B cell (primary cell): ENCODE data around the gene TP53TG5. TPM values are rescaled to one million over a fixed set of nuclear protein-coding genes. Genes with fewer than 3 reads are reported as not detected.

ENCODE experiments used
- ATAC-seq: fragments of 200-7000 bp; cut with Tn5 transposase; one replicate; pipeline ENCODE4 v1.10.0; 2021; ENCODE audit warnings: low read depth, mild to moderate bottlenecking, moderate number of reproducible peaks, moderate library complexity
- CTCF ChIA-PET: fragments of 350-600 bp; sonication (Branson Sonifier 250); formaldehyde crosslinking; loops from one replicate; lab custom pipeline; 2021; ENCODE audit warnings: antibody characterized with exemption, inconsistent platforms; lab: Charles Lee
- POLR2A ChIA-PET: fragments of 350-600 bp; sonication (Branson Sonifier 250); formaldehyde crosslinking; loops from one replicate; lab custom pipeline; 2021; ENCODE audit warnings: antibody characterized with exemption; lab: Charles Lee
- DNase-seq: peaks from one replicate; pipeline ENCODE4 v3.0.0; 2013
- H2AFZ ChIP-seq: 2 replicates; pipeline ENCODE4 v1.6.1; 2012; ENCODE audit warnings: mild to moderate bottlenecking, low read depth, low read length; ENCODE audit not compliant: insufficient read depth, poor library complexity, severe bottlenecking
- H3K27ac ChIP-seq, 2 donors: 1 replicate in 1 of 2; 2 replicates in 1 of 2; pipeline ENCODE4 v1.5.1; 2012 to 2013; ENCODE audit warnings: low read length in 2 of 2, mild to moderate bottlenecking in 2 of 2, moderate library complexity in 1 of 2
- H3K27me3 ChIP-seq, 4 experiments: fragments of 200-600 bp in 1 of 4; sonication (generic) in 1 of 4; replicated peaks in 1 of 4; 1 replicate in 2 of 4; 2 replicates in 2 of 4; pipeline versions ENCODE4 v1.6.1 to v1.7.0; 2013 to 2016; ENCODE audit warnings: low read length in 3 of 4, mild to moderate bottlenecking in 2 of 4, mixed read lengths in 1 of 4, moderate library complexity in 1 of 4; ENCODE audit not compliant: insufficient read depth in 4 of 4, control insufficient read depth in 3 of 4; ENCODE audit errors: control extremely low read depth in 1 of 4
- H3K36me3 ChIP-seq, 2 experiments: replicated peaks in 1 of 2; 1 replicate in 1 of 2; 2 replicates in 1 of 2; pipeline versions ENCODE4 v1.6.1 to v1.7.1; 2013; ENCODE audit warnings: low read length in 1 of 2; ENCODE audit not compliant: insufficient read depth in 2 of 2, control insufficient read depth in 1 of 2; ENCODE audit errors: control extremely low read depth in 1 of 2, extremely low read depth in 1 of 2
- H3K4me1 ChIP-seq, 2 donors: fragments of 200-600 bp in 1 of 2; sonication (generic) in 1 of 2; 1 replicate in 1 of 2; 2 replicates in 1 of 2; pipeline versions ENCODE4 v1.5.1 to v1.6.1; 2013 to 2017; ENCODE audit warnings: low read length in 2 of 2; ENCODE audit not compliant: control insufficient read depth in 2 of 2, insufficient read depth in 2 of 2
- H3K4me2 ChIP-seq: replicated peaks from 2 replicates; pipeline ENCODE3; 2012; ENCODE audit warnings: mild to moderate bottlenecking, low read depth, low read length; ENCODE audit not compliant: poor library complexity, severe bottlenecking
- H3K4me3 ChIP-seq, 5 experiments: fragments of 200-600 bp in 1 of 5; sonication (generic) in 1 of 5; 1 replicate in 3 of 5; 2 replicates in 2 of 5; pipeline versions ENCODE4 v1.5.1 to v1.7.0; 2011 to 2016; ENCODE audit warnings: low read length in 4 of 5, mild to moderate bottlenecking in 4 of 5, low read depth in 2 of 5, control low read depth in 1 of 5, moderate library complexity in 1 of 5; ENCODE audit not compliant: insufficient read depth in 1 of 5; ENCODE audit errors: control extremely low read depth in 1 of 5, extremely low read depth in 1 of 5
- H3K79me2 ChIP-seq: fragments of 200-600 bp; sonication (generic); one replicate; pipeline ENCODE4 v1.6.0; 2016; ENCODE audit warnings: low read length; ENCODE audit not compliant: control insufficient read depth, insufficient read depth
- H3K9ac ChIP-seq: fragments of 200-600 bp; sonication (generic); 2 replicates; pipeline ENCODE4 v1.6.1; 2017; ENCODE audit warnings: mild to moderate bottlenecking, low read length, moderate library complexity
- H3K9me3 ChIP-seq, 3 donors: one replicate each; pipeline versions ENCODE4 v1.6.1 to v1.7.1; 2013; ENCODE audit warnings: low read length in 2 of 3; ENCODE audit not compliant: control insufficient read depth in 2 of 3, insufficient read depth in 1 of 3; ENCODE audit errors: control extremely low read depth in 1 of 3
- H4K20me1 ChIP-seq: 2 replicates; pipeline ENCODE4 v1.6.0; 2012; ENCODE audit warnings: mild to moderate bottlenecking, low read length; ENCODE audit not compliant: insufficient read depth, control insufficient read depth, poor library complexity, severe bottlenecking
- H3K27ac Mint-ChIP-seq: one replicate; pipeline ENCODE4 v1.8.0; 2021; ENCODE audit warnings: mixed read lengths
- H3K27me3 Mint-ChIP-seq: one replicate; pipeline ENCODE4 v1.8.0; 2021; ENCODE audit warnings: mixed read lengths
- H3K4me1 Mint-ChIP-seq: one replicate; pipeline ENCODE4 v1.8.0; 2021; ENCODE audit warnings: mixed read lengths
- H3K4me3 Mint-ChIP-seq: one replicate; pipeline ENCODE4 v1.8.0; 2021; ENCODE audit warnings: mixed read lengths
- H3K9me3 Mint-ChIP-seq: one replicate; pipeline ENCODE4 v1.8.0; 2022; ENCODE audit warnings: mixed read lengths; ENCODE audit not compliant: insufficient read depth
- EZH2 ChIP-seq: IDR thresholded peaks from 2 replicates; pipeline ENCODE4 v1.6.1; 2012; ENCODE audit warnings: borderline replicate concordance, low read depth, mild to moderate bottlenecking, moderate library complexity, low read length; ENCODE audit not compliant: insufficient read depth, poor library complexity, severe bottlenecking
- WGBS: methylation state at CpG from one replicate; pipeline ENCODE4 v1.1.5; 2013; ENCODE audit warnings: missing lambda C conversion rate; ENCODE audit not compliant: insufficient coverage; 5-methylcytosine and 5-hydroxymethylcytosine counted together
- intact Hi-C: fragments of 100-400 bp; cut with micrococcal nuclease; formaldehyde crosslinking; loops from one replicate; pipeline ENCODE4 v1.10.0; 2022
- polyA plus RNA-seq: library from polyadenylated mRNA; depleted of rRNA; stranded (reverse); fragments of >200 nt; gene quantifications from 2 replicates; pipeline ENCODE4 v1.2.3, GENCODE V29; 2012
- total RNA-seq, 2 donors: library from RNA; stranded (reverse); fragments of 120-200 nt in 1 of 2; gene quantifications; 1 replicate in 1 of 2; 2 replicates in 1 of 2; pipeline versions ENCODE4 v1.2.3 to v1.2.4, GENCODE V29; 2013 to 2022
- TF ChIP-seq, protein P1 (sequence below): fragments of 200-600 bp; IDR thresholded peaks from one replicate; pipeline ENCODE4 v1.8.0; 2022; ENCODE audit warnings: antibody characterized with exemption, mild to moderate bottlenecking

The TP53TG5 gene
- total and polyA plus RNA-seq, 2 donors (not counting 1 experiment from before 2014, with no cell fraction given): not detected

DNA sequence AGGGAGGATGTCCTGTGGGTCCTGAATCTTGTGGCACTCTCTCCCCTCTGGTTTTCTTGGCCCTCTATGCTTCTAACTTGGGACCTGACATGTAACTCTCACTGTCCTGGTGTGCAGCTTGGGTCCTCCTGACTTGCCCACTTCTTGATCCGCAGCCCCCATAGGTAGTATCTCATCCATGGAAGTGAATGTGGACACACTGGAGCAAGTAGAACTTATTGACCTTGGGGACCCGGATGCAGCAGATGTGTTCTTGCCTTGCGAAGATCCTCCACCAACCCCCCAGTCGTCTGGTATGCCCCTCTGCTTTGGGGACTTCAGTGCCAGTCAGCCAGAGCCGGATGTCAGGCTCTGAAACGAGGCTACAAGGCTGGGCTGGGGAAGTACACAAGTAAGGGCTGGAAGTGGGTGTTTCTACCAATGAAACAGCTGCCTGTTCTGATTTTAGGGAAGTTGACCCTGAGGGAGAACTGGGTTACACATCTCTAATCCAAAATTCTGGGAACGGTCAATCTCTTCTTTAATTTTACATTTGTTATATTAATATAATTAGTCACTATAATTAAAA is 30.6 kb upstream of the TP53TG5 start:
- peaks cover 30% of the 10 kb centered on the region for H3K4me1 Mint-ChIP-seq
- Histone ChIP-seq H3K4me3 (no peak overlapping the region), H3K9ac (no peak overlapping the region), H2AFZ (no peak overlapping the region), H3K27me3 (no peaks in the 10 kb centered on the region), H3K79me2 (no peaks in the 10 kb centered on the region), H4K20me1 (no peaks in the 10 kb centered on the region), H3K36me3 (no peaks in the 10 kb centered on the region), H3K9me3 (no peaks in the 10 kb centered on the region), H3K27ac (peak overlapping the region in 1 of 2 donors; percentile 35), H3K4me2 (peak overlapping the region; percentile 13), H3K4me1 (peaks cover 17 to 33% of the 10 kb centered on the region in 2 donors)
- H3K4me3 Mint-ChIP-seq: peak overlapping the region; percentile 27
- CTCF ChIA-PET: interaction anchor here (0.7 to 5.1 kb wide), 3 partner anchors 28 to 40 kb away, joined by 3 to 22 read pairs (median 12); no protein-coding TSS in a partner anchor
- peak overlapping the region; percentile 50 for H3K27ac Mint-ChIP-seq
- POLR2A ChIA-PET: no interaction called here
- TF ChIP-seq, protein P1, sequence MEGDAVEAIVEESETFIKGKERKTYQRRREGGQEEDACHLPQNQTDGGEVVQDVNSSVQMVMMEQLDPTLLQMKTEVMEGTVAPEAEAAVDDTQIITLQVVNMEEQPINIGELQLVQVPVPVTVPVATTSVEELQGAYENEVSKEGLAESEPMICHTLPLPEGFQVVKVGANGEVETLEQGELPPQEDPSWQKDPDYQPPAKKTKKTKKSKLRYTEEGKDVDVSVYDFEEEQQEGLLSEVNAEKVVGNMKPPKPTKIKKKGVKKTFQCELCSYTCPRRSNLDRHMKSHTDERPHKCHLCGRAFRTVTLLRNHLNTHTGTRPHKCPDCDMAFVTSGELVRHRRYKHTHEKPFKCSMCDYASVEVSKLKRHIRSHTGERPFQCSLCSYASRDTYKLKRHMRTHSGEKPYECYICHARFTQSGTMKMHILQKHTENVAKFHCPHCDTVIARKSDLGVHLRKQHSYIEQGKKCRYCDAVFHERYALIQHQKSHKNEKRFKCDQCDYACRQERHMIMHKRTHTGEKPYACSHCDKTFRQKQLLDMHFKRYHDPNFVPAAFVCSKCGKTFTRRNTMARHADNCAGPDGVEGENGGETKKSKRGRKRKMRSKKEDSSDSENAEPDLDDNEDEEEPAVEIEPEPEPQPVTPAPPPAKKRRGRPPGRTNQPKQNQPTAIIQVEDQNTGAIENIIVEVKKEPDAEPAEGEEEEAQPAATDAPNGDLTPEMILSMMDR: no peak
- no peak for TF ChIP-seq EZH2
- DNase-seq (peak; percentile 70), ATAC-seq (peak; percentile 29)
- WGBS: 33% methylated on average over 3 of the region's 7 CpGs
- no peaks in the 10 kb centered on the region for H3K9me3 Mint-ChIP-seq
- intact Hi-C loops: no loop called here
- peaks cover 6% of the 10 kb centered on the region for H3K27me3 Mint-ChIP-seq
